ENCODE data around the gene DOCK4.

GRCh38 chr7:112254156-112254555 is 48.0 kb upstream of the DOCK4 start:
- TF ChIP-seq CTCF (IDR thresholded peaks at IDR 0.05), result no peak
- no peak for TF ChIP-seq POLR2A (IDR thresholded peaks at IDR 0.05)
